OCI-LY7 (cell line): ENCODE measurements around the gene PLK2.

Experiments
- CTCF ChIP-seq: fragments of 200-600 bp; sonication (generic); conservative IDR thresholded peaks from 2 replicates; pipeline ENCODE4 v1.5.1; 2014; ENCODE audit warnings: mild to moderate bottlenecking, antibody characterized with exemption, low read length, moderate library complexity, mixed read lengths
- EZH2phosphoT487 ChIP-seq: fragments of 200-600 bp; sonication (generic); IDR thresholded peaks from 2 replicates; pipeline ENCODE4 v1.6.1; 2018; ENCODE audit warnings: low read depth, borderline replicate concordance, mild to moderate bottlenecking, mixed run types, antibody characterized with exemption, low read length, moderate library complexity, mixed read lengths

GRCh38 chr5:58484505-58484904 lies 24.6 kb upstream of the PLK2 start:
- TF ChIP-seq CTCF (no peak), EZH2phosphoT487 (no peak)
